VCaP (cell line): ENCODE results near the gene TMEM131L.

Source experiments
- H3K27ac ChIP-seq: fragments of 450-650 bp; 2 replicates; pipeline ENCODE4 v1.5.1; 2017
- CTCF ChIP-seq: fragments of 450-650 bp; conservative IDR thresholded peaks from 2 replicates; pipeline ENCODE4 v1.5.1; 2017; ENCODE audit warnings: mild to moderate bottlenecking, moderate library complexity

Gene TMEM131L

GRCh38 chr4:153538487-153539357 is 72.6 kb downstream of the TMEM131L start:
- TF ChIP-seq CTCF = no peak
- no peak overlapping the region for H3K27ac ChIP-seq

GRCh38 chr4:153539422-153539821 is 73.3 kb downstream of the TMEM131L start:
- no peak for TF ChIP-seq CTCF
- H3K27ac ChIP-seq = no peak overlapping the region

- no peak for TF ChIP-seq CTCF
- no peak overlapping the region for H3K27ac ChIP-seq
Measured at GRCh38 chr4:153541456-153542096, 75.4 kb downstream of the TMEM131L start.

GRCh38 chr4:153542131-153542530 is 76.0 kb downstream of the TMEM131L start:
- no peak overlapping the region for H3K27ac ChIP-seq
- no peak for TF ChIP-seq CTCF

- no peak overlapping the region for H3K27ac ChIP-seq
- no peak for TF ChIP-seq CTCF
Measured at GRCh38 chr4:153542834-153543233, 76.7 kb downstream of the TMEM131L start.

GRCh38 chr4:153543351-153543750 is 77.2 kb downstream of the TMEM131L start:
- H3K27ac ChIP-seq = no peak overlapping the region

More at GRCh38 chr4:153543351-153543750, 77.2 kb downstream of the TMEM131L start:
- no peak for TF ChIP-seq CTCF
